ENCODE measurements around the gene MUC15. TPM values are rescaled to one million over a fixed set of nuclear protein-coding genes. Genes with fewer than 3 reads are reported as not detected.

MUC15 gene
- total RNA-seq, 1 donor from 2014 or later: not detected

DNA sequence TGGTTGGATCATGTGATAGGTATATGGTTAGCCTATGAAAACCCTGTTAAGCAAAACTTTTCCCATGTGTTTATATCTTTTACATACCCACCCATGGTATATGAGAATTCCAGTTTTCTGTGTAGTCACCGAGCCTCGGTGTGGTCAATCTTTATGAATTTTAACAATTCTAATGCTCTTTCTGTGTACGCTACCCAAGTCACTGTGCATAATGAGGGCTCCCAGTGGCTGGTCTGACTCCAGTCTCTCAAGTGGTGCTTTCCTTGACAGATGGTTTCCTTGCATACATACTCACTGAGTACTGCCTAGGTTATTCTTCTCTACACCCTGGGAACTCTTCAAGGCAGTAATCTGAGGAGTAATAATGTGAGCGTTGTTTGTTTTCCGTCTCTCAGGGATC, 17.6 kb downstream of the MUC15 start:
- TF ChIP-seq, protein P1, sequence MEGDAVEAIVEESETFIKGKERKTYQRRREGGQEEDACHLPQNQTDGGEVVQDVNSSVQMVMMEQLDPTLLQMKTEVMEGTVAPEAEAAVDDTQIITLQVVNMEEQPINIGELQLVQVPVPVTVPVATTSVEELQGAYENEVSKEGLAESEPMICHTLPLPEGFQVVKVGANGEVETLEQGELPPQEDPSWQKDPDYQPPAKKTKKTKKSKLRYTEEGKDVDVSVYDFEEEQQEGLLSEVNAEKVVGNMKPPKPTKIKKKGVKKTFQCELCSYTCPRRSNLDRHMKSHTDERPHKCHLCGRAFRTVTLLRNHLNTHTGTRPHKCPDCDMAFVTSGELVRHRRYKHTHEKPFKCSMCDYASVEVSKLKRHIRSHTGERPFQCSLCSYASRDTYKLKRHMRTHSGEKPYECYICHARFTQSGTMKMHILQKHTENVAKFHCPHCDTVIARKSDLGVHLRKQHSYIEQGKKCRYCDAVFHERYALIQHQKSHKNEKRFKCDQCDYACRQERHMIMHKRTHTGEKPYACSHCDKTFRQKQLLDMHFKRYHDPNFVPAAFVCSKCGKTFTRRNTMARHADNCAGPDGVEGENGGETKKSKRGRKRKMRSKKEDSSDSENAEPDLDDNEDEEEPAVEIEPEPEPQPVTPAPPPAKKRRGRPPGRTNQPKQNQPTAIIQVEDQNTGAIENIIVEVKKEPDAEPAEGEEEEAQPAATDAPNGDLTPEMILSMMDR (IDR thresholded peaks at IDR 0.05): no peak
- Mint-ChIP-seq H3K4me1 (ENCODE audit: unreplicated experiment) (peaks cover 13% of the 10 kb centered on the region), H3K27me3 (ENCODE audit: unreplicated experiment) (peaks cover 42% of the 10 kb centered on the region), H3K4me3 (ENCODE audit: unreplicated experiment) (no peak overlapping the region), H3K36me3 (ENCODE audit: unreplicated experiment) (no peaks in the 10 kb centered on the region), H3K27ac (ENCODE audit: unreplicated experiment) (no peak overlapping the region), H3K9me3 (ENCODE audit: unreplicated experiment) (no peaks in the 10 kb centered on the region)
- DNase-seq (ENCODE audit: extremely low spot score, unreplicated experiment): no peak

DNA sequence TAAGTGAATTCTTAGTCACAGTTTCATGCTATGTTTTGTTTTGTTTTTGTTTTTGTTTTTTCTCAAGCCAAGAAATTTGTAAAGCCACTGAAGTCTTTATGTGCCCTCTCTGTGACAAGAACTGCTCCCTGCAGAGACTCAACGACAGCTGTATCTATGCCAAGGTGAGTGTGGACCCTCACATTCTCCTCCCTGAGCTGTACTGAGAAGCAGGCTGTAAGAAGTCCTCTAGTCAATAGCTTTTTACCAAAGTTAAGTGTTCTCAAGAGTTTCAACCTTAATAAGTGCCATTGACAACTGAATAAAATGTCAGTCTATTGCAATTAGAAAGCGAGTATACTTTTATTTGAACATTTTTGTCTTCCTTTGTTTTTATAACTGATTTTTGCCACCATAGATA, 18.9 kb downstream of the MUC15 start:
- H3K9me3 Mint-ChIP-seq (ENCODE audit: unreplicated experiment): no peaks in the 10 kb centered on the region
- H3K4me1 Mint-ChIP-seq (ENCODE audit: unreplicated experiment): peaks cover 7% of the 10 kb centered on the region
- TF ChIP-seq, protein P1 (IDR thresholded peaks at IDR 0.05): no peak
- no peak for DNase-seq (ENCODE audit: extremely low spot score, unreplicated experiment)
- H3K27me3 Mint-ChIP-seq (ENCODE audit: unreplicated experiment): peaks cover 42% of the 10 kb centered on the region
- no peaks in the 10 kb centered on the region for H3K36me3 Mint-ChIP-seq (ENCODE audit: unreplicated experiment)
- no peak overlapping the region for H3K4me3 Mint-ChIP-seq (ENCODE audit: unreplicated experiment)
- no peak overlapping the region for H3K27ac Mint-ChIP-seq (ENCODE audit: unreplicated experiment)

DNA sequence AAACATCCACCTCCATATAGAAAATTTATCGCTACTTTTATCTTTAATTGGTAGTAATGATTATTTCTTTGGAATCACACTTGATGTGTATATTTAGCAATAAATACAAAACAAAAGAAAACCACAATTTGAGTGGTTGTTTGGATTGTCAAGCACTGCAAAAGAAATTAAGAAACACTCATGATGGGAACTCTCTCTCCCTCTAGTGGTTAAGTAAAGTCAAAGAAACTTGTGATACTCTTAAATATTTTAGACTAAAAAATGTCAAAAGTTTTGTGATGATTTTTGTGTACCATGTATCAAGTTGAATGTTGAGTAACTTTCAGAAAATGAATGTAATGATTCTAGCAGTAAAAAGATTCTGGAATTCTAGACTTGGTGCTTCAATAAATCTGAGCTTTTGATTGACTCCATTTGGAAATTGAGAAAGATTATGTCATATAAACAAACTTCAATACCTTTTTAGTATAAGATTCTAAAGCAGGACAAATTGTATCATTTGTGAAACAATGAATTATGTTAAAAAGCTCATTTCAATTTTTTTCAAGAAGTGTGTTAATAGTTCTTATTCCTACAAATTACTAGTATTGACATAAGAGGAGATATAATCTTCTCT, 20.8 kb downstream of the MUC15 start:
- DNase-seq (ENCODE audit: extremely low spot score, unreplicated experiment): no peak
- no peaks in the 10 kb centered on the region for H3K4me1 Mint-ChIP-seq (ENCODE audit: unreplicated experiment)
- H3K27me3 Mint-ChIP-seq (ENCODE audit: unreplicated experiment): peaks cover 39% of the 10 kb centered on the region
- TF ChIP-seq, protein P1 (IDR thresholded peaks at IDR 0.05): peak; percentile 64
- H3K27ac Mint-ChIP-seq (ENCODE audit: unreplicated experiment): no peak overlapping the region
- no peaks in the 10 kb centered on the region for H3K9me3 Mint-ChIP-seq (ENCODE audit: unreplicated experiment)
- H3K36me3 Mint-ChIP-seq (ENCODE audit: unreplicated experiment): no peaks in the 10 kb centered on the region
- no peak overlapping the region for H3K4me3 Mint-ChIP-seq (ENCODE audit: unreplicated experiment)

DNA sequence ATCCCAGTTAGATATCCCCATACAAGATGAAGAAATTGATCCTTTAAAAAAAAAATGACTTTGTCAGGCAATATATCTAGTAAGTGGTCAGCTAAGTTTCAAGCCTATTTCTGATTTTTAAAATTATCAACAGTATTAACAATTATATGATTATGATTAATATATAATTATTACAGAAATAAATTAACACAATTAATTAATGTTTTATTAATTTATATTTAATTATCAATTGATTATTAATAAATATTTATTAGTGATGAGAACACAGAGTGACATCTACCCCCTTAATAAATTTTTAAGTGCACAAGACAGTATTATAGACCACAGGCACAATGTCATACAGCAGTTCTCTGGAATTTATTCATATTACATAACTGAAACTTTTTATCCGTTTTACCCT, 22.0 kb downstream of the MUC15 start:
- Mint-ChIP-seq H3K27me3 (ENCODE audit: unreplicated experiment) (peaks cover 39% of the 10 kb centered on the region), H3K4me1 (ENCODE audit: unreplicated experiment) (no peaks in the 10 kb centered on the region), H3K27ac (ENCODE audit: unreplicated experiment) (no peak overlapping the region), H3K9me3 (ENCODE audit: unreplicated experiment) (no peaks in the 10 kb centered on the region), H3K36me3 (ENCODE audit: unreplicated experiment) (no peaks in the 10 kb centered on the region), H3K4me3 (ENCODE audit: unreplicated experiment) (no peak overlapping the region)
- TF ChIP-seq, protein P1 (IDR thresholded peaks at IDR 0.05): no peak
- DNase-seq (ENCODE audit: extremely low spot score, unreplicated experiment): no peak

DNA sequence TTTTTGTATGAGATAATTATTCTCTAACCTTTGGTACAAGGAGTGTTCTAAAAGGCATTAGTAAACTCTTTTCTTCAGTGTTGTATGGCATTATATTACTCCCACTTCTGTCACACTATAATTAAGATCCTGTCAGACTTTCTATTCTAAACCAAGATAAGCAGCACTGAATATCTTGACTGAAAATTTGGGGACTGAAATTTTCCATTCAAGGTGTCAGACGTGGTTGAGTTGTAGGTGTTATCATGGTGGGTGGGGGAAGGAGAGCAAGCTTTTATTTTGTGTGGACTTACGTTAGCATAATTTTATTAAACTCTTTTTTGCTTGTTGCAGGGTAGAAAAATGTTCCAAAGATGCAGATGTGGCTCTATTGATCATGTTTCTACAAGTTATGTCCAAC, 22.9 kb downstream of the MUC15 start:
- TF ChIP-seq, protein P1 (IDR thresholded peaks at IDR 0.05): no peak

More for the DNA sequence above, 22.9 kb downstream of the MUC15 start:
- Mint-ChIP-seq H3K4me1 (ENCODE audit: unreplicated experiment) (no peaks in the 10 kb centered on the region), H3K9me3 (ENCODE audit: unreplicated experiment) (no peaks in the 10 kb centered on the region), H3K4me3 (ENCODE audit: unreplicated experiment) (no peak overlapping the region), H3K27ac (ENCODE audit: unreplicated experiment) (no peak overlapping the region), H3K36me3 (ENCODE audit: unreplicated experiment) (no peaks in the 10 kb centered on the region), H3K27me3 (ENCODE audit: unreplicated experiment) (peaks cover 38% of the 10 kb centered on the region)
- no peak for DNase-seq (ENCODE audit: extremely low spot score, unreplicated experiment)
